ENCODE measurements around the gene EEF2KMT. TPM values are rescaled to one million over a fixed set of nuclear protein-coding genes. Genes with fewer than 3 reads are reported as not detected.

The EEF2KMT gene
- total and polyA plus RNA-seq, 2 of the 13 experiments (the other 11 are each of a cell fraction or from before 2014, with no cell fraction given) = 10.7 to 26.9 TPM

- TF ChIP-seq AHDC1 (CRISPR knock-in tag; IDR thresholded peaks at IDR 0.05; ENCODE audit: borderline replicate concordance) (0 out of 2 replicates have a peak, but pooled peaks have one; percentile 18), SKI (IDR thresholded peaks at IDR 0.05; ENCODE audit: partially characterized antibody) (no peak), ZNF501 (CRISPR knock-in tag; IDR thresholded peaks at IDR 0.05) (peak; percentile 83), ELF1 (CRISPR knock-in tag; IDR thresholded peaks at IDR 0.05) (peak; percentile 18; the same call in 1 of the 2 replicates), HHEX (CRISPR knock-in tag; IDR thresholded peaks at IDR 0.05) (0 out of 2 replicates have a peak, but pooled peaks have one; percentile 9), TBX2 (CRISPR knock-in tag; IDR thresholded peaks at IDR 0.05; ENCODE audit: borderline replicate concordance) (0 out of 2 replicates have a peak, but pooled peaks have one; percentile 20), GZF1 (CRISPR knock-in tag; IDR thresholded peaks at IDR 0.05) (no peak), KDM6A (CRISPR knock-in tag; IDR thresholded peaks at IDR 0.05; ENCODE audit: low read depth) (no peak), SP140L (CRISPR knock-in tag; IDR thresholded peaks at IDR 0.05; ENCODE audit: borderline replicate concordance) (peak; percentile 4; the same call in 1 of the 2 replicates), NFE2L1 (CRISPR knock-in tag; IDR thresholded peaks at IDR 0.05; ENCODE audit: borderline replicate concordance) (no peak), ZNF839 (CRISPR knock-in tag; IDR thresholded peaks at IDR 0.05; ENCODE audit: borderline replicate concordance) (0 out of 2 replicates have a peak, but pooled peaks have one; percentile 2), NFYB (CRISPR knock-in tag; IDR thresholded peaks at IDR 0.05) (no peak), ZNF512 (CRISPR knock-in tag; IDR thresholded peaks at IDR 0.05) (0 out of 2 replicates have a peak, but pooled peaks have one; percentile 50), ZNF644 (CRISPR knock-in tag; IDR thresholded peaks at IDR 0.05; ENCODE audit: low read depth) (peak; percentile 13; the same call in 1 of the 2 replicates)
- TF ChIP-seq, protein P1, sequence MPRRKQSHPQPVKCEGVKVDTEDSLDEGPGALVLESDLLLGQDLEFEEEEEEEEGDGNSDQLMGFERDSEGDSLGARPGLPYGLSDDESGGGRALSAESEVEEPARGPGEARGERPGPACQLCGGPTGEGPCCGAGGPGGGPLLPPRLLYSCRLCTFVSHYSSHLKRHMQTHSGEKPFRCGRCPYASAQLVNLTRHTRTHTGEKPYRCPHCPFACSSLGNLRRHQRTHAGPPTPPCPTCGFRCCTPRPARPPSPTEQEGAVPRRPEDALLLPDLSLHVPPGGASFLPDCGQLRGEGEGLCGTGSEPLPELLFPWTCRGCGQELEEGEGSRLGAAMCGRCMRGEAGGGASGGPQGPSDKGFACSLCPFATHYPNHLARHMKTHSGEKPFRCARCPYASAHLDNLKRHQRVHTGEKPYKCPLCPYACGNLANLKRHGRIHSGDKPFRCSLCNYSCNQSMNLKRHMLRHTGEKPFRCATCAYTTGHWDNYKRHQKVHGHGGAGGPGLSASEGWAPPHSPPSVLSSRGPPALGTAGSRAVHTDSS (CRISPR knock-in tag; conservative IDR thresholded peaks at IDR 0.05) = no peak
Measured at GRCh38 chr16:5036228-5037156, 61.1 kb downstream of the EEF2KMT start (continued).
